Measurements from ENCODE around the gene DAZAP1.
"Not testable (repeated sequence)": the region's sequence is repeated elsewhere in the genome, so short reads cannot be mapped to it uniquely, and the experiment has no call there.

DAZAP1 gene

GRCh38 chr19:1410789-1411188 lies 3.4 kb downstream of the DAZAP1 start:
- DNase-seq (ENCODE audit: low spot score) = no peak

- no peak for DNase-seq (ENCODE audit: low spot score)
Measured at GRCh38 chr19:1411255-1412191, 4.1 kb downstream of the DAZAP1 start.

GRCh38 chr19:1412323-1412923 lies 5.0 kb downstream of the DAZAP1 start:
- DNase-seq (ENCODE audit: low spot score) = no peak

- no peak for DNase-seq (ENCODE audit: low spot score)
Measured at GRCh38 chr19:1412995-1413800, 5.8 kb downstream of the DAZAP1 start.

- DNase-seq (ENCODE audit: low spot score) = no peak
Measured at GRCh38 chr19:1416014-1416841, 8.8 kb downstream of the DAZAP1 start.

GRCh38 chr19:1417145-1417544 lies 9.8 kb downstream of the DAZAP1 start:
- no peak for DNase-seq (ENCODE audit: low spot score)

- no peak for DNase-seq (ENCODE audit: low spot score)
Measured at GRCh38 chr19:1417681-1418495, 10.5 kb downstream of the DAZAP1 start.

GRCh38 chr19:1418496-1418775 lies 11.1 kb downstream of the DAZAP1 start:
- no peak for DNase-seq (ENCODE audit: low spot score)

- no peak for DNase-seq (ENCODE audit: low spot score)
Measured at GRCh38 chr19:1418951-1419738, 11.8 kb downstream of the DAZAP1 start.

- not testable (repeated sequence) for DNase-seq (ENCODE audit: low spot score)
Measured at GRCh38 chr19:1420085-1420484, 12.7 kb downstream of the DAZAP1 start.

- no peak for DNase-seq (ENCODE audit: low spot score)
Measured at GRCh38 chr19:1420590-1420989, 13.2 kb downstream of the DAZAP1 start.

- DNase-seq (ENCODE audit: low spot score) = no peak
Measured at GRCh38 chr19:1421218-1421957, 14.0 kb downstream of the DAZAP1 start.

GRCh38 chr19:1421958-1422305 lies 14.5 kb downstream of the DAZAP1 start:
- no peak for DNase-seq (ENCODE audit: low spot score)

- DNase-seq (ENCODE audit: low spot score) = no peak
Measured at GRCh38 chr19:1422360-1422759, 15.0 kb downstream of the DAZAP1 start.

- no peak for DNase-seq (ENCODE audit: low spot score)
Measured at GRCh38 chr19:1422943-1423342, 15.6 kb downstream of the DAZAP1 start.

- no peak for DNase-seq (ENCODE audit: low spot score)
Measured at GRCh38 chr19:1423436-1424191, 16.2 kb downstream of the DAZAP1 start.

GRCh38 chr19:1424192-1424955 lies 17.0 kb downstream of the DAZAP1 start:
- DNase-seq (ENCODE audit: low spot score) = no peak
